Panc1 (cell line): ENCODE data around the gene NUPR2. TPM values are rescaled to one million over a fixed set of nuclear protein-coding genes. Genes with fewer than 3 reads are reported as not detected.
A peak's percentile ranks its signal among the peaks of the same experiment; 100 is the strongest.
"Not testable (repeated sequence)": the region's sequence is repeated elsewhere in the genome, so short reads cannot be mapped to it uniquely, and the experiment has no call there.

ENCODE experiments used
- ATAC-seq: fragments of 200-7000 bp; cut with Tn5 transposase; 2 replicates; pipeline ENCODE4 v1.9.1; 2020; ENCODE audit warnings: mild to moderate bottlenecking, moderate library complexity
- BruUV-seq: library from RNA; stranded (reverse); fragments of 400-500 nt; replicated peaks from 2 replicates; lab custom pipeline; 2021; lab: Mats Ljungman, UMichigan
- CTCF ChIA-PET: fragments of 300-600 bp; sonication (Branson Sonifier 250); formaldehyde crosslinking; loops from one replicate; lab custom pipeline; 2022; ENCODE audit warnings: antibody characterized with exemption; lab: Charles Lee
- POLR2A ChIA-PET: fragments of 300-600 bp; sonication (Branson Sonifier 250); formaldehyde crosslinking; loops from one replicate; lab custom pipeline; 2022; ENCODE audit warnings: antibody characterized with exemption; lab: Charles Lee
- DNase-seq: peaks from one replicate; pipeline ENCODE4 v3.0.0-alpha.2; 2010; ENCODE audit warnings: low read depth, low spot score
- H3K27ac ChIP-seq: 2 replicates; pipeline ENCODE4 v1.5.1; 2011; ENCODE audit warnings: mild to moderate bottlenecking, low read length, inconsistent platforms
- H3K27me3 ChIP-seq: fragments of 200-500 bp; sonication (Bioruptor generic); 2 replicates; pipeline ENCODE4 v1.6.0; 2014; ENCODE audit warnings: low read length, inconsistent platforms; ENCODE audit not compliant: control insufficient read depth, insufficient read depth
- H3K36me3 ChIP-seq: fragments of 200-500 bp; sonication (Bioruptor generic); 2 replicates; pipeline ENCODE4 v1.5.1; 2014; ENCODE audit warnings: inconsistent platforms, mild to moderate bottlenecking, low read length, moderate library complexity; ENCODE audit not compliant: control insufficient read depth, insufficient read depth
- H3K4me1 ChIP-seq: 2 replicates; pipeline ENCODE4 v1.5.1; 2011; ENCODE audit warnings: inconsistent platforms, mild to moderate bottlenecking, low read length, moderate library complexity; ENCODE audit not compliant: control insufficient read depth, insufficient read depth
- H3K4me3 ChIP-seq, 2 experiments: 2 replicates each; pipeline ENCODE4 v1.5.1; 2011 to 2012; ENCODE audit warnings: low read depth in 2 of 2, low read length in 2 of 2, mild to moderate bottlenecking in 2 of 2, inconsistent platforms in 1 of 2, moderate library complexity in 1 of 2
- H3K9me3 ChIP-seq: fragments of 200-500 bp; sonication (Bioruptor generic); 2 replicates; pipeline ENCODE4 v1.5.1; 2014; ENCODE audit warnings: low read depth, mild to moderate bottlenecking, inconsistent platforms, low read length, moderate library complexity; ENCODE audit not compliant: control insufficient read depth, insufficient read depth
- POLR2AphosphoS5 ChIP-seq: IDR thresholded peaks from 2 replicates; pipeline ENCODE4 v1.6.1; 2012; ENCODE audit warnings: mild to moderate bottlenecking, low read depth, low read length, moderate library complexity
- SIN3A ChIP-seq: IDR thresholded peaks from 2 replicates; pipeline ENCODE4 v1.6.1; 2012; ENCODE audit warnings: low read depth, mild to moderate bottlenecking, low read length, moderate library complexity, borderline replicate concordance; ENCODE audit not compliant: insufficient read depth
- TCF7L2 ChIP-seq: IDR thresholded peaks from 2 replicates; pipeline ENCODE4 v1.6.1; 2011; ENCODE audit warnings: mild to moderate bottlenecking, low read depth, low read length, inconsistent platforms
- in situ Hi-C: cut with HindIII; loops from 2 replicates; pipeline ENCODE4 v1.10.0; 2016; ENCODE audit warnings: low sequenced_read_pairs, low pct_unique_long_range_greater_than_20kb
- intact Hi-C: fragments of 100-400 bp; cut with micrococcal nuclease; formaldehyde crosslinking; loops from one replicate; pipeline ENCODE4 v1.10.0; 2022; ENCODE audit not compliant: unreplicated experiment
- total RNA-seq: library from RNA; stranded (reverse); gene quantifications from one replicate; pipeline ENCODE4 v1.2.1, GENCODE V29; 2021; ENCODE audit not compliant: unreplicated experiment
- TF ChIP-seq, protein P1 (sequence below): fragments of 450-650 bp; IDR thresholded peaks from 2 replicates; pipeline ENCODE4 v1.5.1; 2017; ENCODE audit warnings: mild to moderate bottlenecking
- TF ChIP-seq, protein P2 (sequence below), 2 experiments: IDR thresholded peaks; 2 replicates each; pipeline ENCODE4 v1.6.1; 2011 to 2012; ENCODE audit warnings: low read depth in 2 of 2, control low read depth in 1 of 2, low read length in 1 of 2, mild to moderate bottlenecking in 1 of 2, moderate library complexity in 1 of 2; ENCODE audit not compliant: insufficient read depth in 1 of 2

NUPR2 gene
- total RNA-seq, 1 experiment from 2014 or later, result not detected

DNA sequence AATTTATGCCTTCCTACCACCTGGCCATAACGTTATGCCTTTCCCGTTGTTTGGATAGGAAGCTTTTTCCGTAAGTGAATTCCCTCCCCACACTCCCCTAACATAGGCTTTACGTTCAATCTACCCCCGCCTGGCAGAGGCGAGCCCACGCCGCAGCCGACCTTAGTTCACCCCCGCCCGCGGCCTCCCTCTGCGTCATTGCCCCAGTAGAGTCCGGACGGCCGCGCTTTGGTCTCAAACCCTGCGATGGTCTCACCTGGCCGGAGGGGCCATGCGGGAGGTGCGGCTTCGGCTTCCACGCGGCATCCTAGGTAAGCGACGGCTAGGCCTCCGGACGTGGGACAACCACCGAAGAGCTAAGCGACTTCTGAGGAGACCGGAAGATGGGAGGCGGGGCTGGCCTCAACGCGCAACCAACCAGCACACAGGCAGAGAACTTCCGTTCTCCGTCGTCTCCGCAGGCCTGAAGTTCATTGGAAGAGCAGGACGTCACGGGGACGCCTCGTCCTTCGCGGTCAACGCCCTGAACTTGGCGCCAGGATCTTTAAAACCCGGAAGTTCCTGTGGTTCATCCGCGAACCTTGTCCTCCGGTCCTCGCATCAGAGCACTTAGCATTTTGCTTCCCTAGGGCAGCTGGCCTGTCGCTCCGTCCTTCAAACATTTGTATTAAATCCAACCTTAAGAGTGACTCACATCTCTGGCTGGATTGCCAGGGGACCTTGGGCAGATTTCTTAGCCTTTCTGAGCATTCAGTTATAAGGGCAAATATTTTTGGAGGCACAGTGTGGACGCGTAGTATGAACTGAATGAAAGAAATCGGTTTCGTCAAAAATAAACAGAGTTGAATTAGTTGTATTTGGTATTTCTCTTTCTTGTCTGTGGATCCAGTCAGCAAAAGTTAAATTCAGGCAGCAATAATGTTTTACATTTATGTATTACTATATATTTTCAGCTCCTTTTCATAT lies 9.8 kb downstream of the NUPR2 start, which contains the start of gene CHCHD2:
CHCHD2 (minus strand) TSS at position 369 of the 966 bp plus-strand sequence; CDS start at position 306, 63 bp downstream.
- BruUV-seq, result TSS peak; percentile 99
- intact Hi-C loops, result no loop called here
- TF ChIP-seq, protein P1, sequence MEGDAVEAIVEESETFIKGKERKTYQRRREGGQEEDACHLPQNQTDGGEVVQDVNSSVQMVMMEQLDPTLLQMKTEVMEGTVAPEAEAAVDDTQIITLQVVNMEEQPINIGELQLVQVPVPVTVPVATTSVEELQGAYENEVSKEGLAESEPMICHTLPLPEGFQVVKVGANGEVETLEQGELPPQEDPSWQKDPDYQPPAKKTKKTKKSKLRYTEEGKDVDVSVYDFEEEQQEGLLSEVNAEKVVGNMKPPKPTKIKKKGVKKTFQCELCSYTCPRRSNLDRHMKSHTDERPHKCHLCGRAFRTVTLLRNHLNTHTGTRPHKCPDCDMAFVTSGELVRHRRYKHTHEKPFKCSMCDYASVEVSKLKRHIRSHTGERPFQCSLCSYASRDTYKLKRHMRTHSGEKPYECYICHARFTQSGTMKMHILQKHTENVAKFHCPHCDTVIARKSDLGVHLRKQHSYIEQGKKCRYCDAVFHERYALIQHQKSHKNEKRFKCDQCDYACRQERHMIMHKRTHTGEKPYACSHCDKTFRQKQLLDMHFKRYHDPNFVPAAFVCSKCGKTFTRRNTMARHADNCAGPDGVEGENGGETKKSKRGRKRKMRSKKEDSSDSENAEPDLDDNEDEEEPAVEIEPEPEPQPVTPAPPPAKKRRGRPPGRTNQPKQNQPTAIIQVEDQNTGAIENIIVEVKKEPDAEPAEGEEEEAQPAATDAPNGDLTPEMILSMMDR, result no peak
- peak; percentile 87; the same call in 1 of the 2 replicates for TF ChIP-seq SIN3A
- TF ChIP-seq, protein P2, sequence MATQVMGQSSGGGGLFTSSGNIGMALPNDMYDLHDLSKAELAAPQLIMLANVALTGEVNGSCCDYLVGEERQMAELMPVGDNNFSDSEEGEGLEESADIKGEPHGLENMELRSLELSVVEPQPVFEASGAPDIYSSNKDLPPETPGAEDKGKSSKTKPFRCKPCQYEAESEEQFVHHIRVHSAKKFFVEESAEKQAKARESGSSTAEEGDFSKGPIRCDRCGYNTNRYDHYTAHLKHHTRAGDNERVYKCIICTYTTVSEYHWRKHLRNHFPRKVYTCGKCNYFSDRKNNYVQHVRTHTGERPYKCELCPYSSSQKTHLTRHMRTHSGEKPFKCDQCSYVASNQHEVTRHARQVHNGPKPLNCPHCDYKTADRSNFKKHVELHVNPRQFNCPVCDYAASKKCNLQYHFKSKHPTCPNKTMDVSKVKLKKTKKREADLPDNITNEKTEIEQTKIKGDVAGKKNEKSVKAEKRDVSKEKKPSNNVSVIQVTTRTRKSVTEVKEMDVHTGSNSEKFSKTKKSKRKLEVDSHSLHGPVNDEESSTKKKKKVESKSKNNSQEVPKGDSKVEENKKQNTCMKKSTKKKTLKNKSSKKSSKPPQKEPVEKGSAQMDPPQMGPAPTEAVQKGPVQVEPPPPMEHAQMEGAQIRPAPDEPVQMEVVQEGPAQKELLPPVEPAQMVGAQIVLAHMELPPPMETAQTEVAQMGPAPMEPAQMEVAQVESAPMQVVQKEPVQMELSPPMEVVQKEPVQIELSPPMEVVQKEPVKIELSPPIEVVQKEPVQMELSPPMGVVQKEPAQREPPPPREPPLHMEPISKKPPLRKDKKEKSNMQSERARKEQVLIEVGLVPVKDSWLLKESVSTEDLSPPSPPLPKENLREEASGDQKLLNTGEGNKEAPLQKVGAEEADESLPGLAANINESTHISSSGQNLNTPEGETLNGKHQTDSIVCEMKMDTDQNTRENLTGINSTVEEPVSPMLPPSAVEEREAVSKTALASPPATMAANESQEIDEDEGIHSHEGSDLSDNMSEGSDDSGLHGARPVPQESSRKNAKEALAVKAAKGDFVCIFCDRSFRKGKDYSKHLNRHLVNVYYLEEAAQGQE (IDR thresholded peaks at IDR 0.05; ENCODE audit: insufficient read depth in 1 of 2, low read depth in 2 of 2, low read length in 1 of 2), result peak in 1 of 2 experiments; percentile 62; a peak in 1 of 4 replicates
- peak; percentile 76 for TF ChIP-seq POLR2AphosphoS5
- 0 out of 2 replicates have a peak, but pooled peaks have one; percentile 23 for TF ChIP-seq TCF7L2
- peaks cover 6% of the 10 kb centered on the region; the same call in 1 of the 2 replicates for H3K4me1 ChIP-seq
- no peaks in the 10 kb centered on the region for H3K27me3 ChIP-seq
- H3K36me3 ChIP-seq, result peaks cover 18% of the 10 kb centered on the region
- peak within 1 kb of the TSS; percentile 98 for H3K27ac ChIP-seq
- H3K9me3 ChIP-seq, result no peaks in the 10 kb centered on the region
- ChIA-PET CTCF (interaction anchor here (0.7 to 1.5 kb wide), 3 partner anchors 13 to 27 kb away, joined by 3 to 4 read pairs (median 4); no protein-coding TSS in a partner anchor), POLR2A (interaction anchor here (1.1 to 1.5 kb wide), 2 partner anchors 11 to 55 kb away, joined by 3 to 4 read pairs; partner anchors contain the start of genes CCT6A and PSPH)
- peak within 1 kb of the TSS; percentile 55 to 98 for H3K4me3 ChIP-seq
- ATAC-seq (peak; percentile 100), DNase-seq (peak; percentile 99)
- in situ Hi-C loops, result no loop called here

DNA sequence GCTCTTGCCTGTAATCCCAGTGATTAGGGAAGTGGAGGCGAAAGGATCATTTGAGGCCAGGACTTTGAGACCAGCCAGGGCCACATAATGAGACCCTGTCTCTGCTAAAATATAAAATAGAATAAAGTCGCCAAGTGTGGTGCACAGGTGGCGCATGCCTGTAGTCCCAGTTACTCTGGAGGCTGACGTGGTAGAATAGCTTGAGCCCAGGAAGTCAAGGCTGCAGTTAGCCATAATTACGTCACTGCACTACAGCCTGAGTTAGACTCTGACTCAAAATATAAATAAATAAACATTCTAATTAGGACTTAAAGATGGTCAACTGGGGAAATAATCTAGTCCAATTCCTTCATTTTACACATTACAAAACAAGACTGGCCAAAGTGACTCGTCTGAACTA lies 10.7 kb downstream of the NUPR2 start:
- Histone ChIP-seq H3K27me3 (no peaks in the 10 kb centered on the region), H3K36me3 (peaks cover 18% of the 10 kb centered on the region), H3K4me1 (peaks cover 6% of the 10 kb centered on the region; the same call in 1 of the 2 replicates), H3K27ac (peak overlapping the region; percentile 98), H3K9me3 (no peaks in the 10 kb centered on the region), H3K4me3 (peak overlapping the region; percentile 55 to 98)
- TF ChIP-seq, protein P2 (IDR thresholded peaks at IDR 0.05; ENCODE audit: insufficient read depth in 1 of 2, low read depth in 2 of 2, low read length in 1 of 2), result no peak
- TF ChIP-seq, protein P1, result no peak
- TF ChIP-seq SIN3A, result no peak
- TSS peak; percentile 86 for BruUV-seq
- DNase-seq, result peak; percentile 46
- ChIA-PET CTCF (interaction anchor here (0.6 to 1.5 kb wide), 3 partner anchors 26 to 61 kb away, joined by 3 to 6 read pairs (median 4); no protein-coding TSS in a partner anchor), POLR2A (interaction anchor here (0.7 to 1.5 kb wide), 2 partner anchors 12 to 132 kb away, joined by 3 to 10 read pairs; no protein-coding TSS in a partner anchor)
- intact Hi-C loops (no loop called here), in situ Hi-C loops (no loop called here)
- peak; percentile 46; the same call in 1 of the 2 replicates for ATAC-seq

DNA sequence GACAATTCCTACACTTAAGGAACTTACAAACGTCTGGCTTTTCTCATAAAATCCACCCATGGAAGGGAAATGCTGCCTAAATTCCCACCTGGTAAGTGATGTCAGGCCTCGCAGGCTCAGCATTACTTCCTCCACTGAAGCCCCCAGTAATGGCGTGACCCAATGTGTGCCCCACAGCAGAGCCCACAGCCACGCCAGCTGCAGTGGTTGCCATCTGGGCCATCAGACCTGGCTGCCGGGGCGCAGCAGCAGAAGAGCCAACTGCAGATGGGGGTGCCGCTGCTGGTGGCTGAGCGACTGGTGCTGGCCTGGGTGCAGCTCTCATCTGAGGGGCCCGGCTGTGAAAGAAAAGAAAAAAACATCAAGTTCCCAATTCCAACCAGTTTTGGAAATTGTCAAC lies 12.1 kb downstream of the NUPR2 start:
- in situ Hi-C loops, H3K27me3 ChIP-seq, ATAC-seq, intact Hi-C loops, DNase-seq, POLR2A ChIA-PET, H3K4me1 ChIP-seq, H3K4me3 ChIP-seq, H3K9me3 ChIP-seq, H3K27ac ChIP-seq, BruUV-seq: not testable (repeated sequence)
- CTCF ChIA-PET, result interaction anchor here (0.7 to 1.0 kb wide), 3 partner anchors 12 to 27 kb away, joined by 3 to 4 read pairs (median 3); no protein-coding TSS in a partner anchor
- peaks cover 26% of the 10 kb centered on the region for H3K36me3 ChIP-seq
